ENCODE measurements around the gene MRTO4.
A peak's percentile ranks its signal among the peaks of the same experiment; 100 is the strongest.
"Not testable (repeated sequence)": the region's sequence is repeated elsewhere in the genome, so short reads cannot be mapped to it uniquely, and the experiment has no call there.

MRTO4 gene

DNA sequence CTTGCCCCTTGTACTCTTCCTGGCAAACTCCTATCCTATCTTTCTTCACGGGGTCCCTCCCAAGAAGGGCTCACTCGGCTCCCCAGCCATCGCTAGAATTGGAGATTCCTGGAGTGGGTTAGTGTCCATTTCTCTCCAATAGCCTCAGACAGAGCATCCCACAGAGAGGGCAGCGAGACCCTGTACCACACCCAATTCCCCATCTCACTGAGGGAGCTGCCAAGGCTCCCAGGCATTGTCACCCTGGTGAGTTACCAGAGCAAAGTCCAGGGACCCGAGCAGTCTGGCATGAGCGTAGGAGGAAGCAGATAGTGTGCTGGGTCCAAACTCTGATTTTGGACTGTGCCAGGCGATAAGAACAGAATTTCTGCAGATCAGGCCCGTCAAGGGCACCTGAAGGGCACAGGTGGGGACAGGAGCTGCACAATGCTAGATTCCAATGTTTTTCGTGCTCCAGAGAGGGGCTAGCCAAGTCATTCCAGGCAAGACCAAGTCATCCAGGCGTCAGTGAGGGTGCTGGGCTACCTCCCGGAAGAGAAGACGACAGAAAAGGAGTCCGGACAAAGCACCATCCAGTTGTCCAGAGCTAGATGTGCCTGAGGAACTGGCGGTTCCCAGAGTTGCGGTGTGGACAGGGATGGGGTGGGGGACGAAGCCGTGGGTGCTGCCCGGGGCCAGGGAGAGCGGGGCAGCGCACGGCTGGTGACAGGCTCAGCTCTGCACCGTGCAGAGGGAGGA is 21.7 kb downstream of the MRTO4 start:
- DNase-seq: no peak

GRCh38 chr1:19273844-19274531 is 22.4 kb downstream of the MRTO4 start:
- not testable (repeated sequence) for DNase-seq

DNA sequence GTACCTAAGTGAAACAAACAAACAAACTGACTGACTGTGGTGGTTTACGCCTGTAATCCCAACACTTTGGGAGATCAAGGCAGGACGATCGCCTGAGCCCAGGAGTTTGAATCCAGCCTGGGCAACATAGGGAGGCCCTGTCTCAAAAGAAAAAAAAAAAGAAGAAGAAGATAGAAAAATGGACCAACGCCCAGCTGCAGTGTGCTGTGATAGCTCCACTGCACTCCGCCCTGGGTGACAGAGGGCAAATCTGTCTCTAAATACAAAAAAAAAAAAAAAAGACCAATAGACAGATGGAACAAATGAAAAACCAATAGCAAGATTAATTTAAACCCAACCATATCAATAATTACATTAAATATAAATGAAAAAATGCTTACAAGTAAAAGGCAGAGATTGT is 23.0 kb downstream of the MRTO4 start:
- no peak for DNase-seq

DNA sequence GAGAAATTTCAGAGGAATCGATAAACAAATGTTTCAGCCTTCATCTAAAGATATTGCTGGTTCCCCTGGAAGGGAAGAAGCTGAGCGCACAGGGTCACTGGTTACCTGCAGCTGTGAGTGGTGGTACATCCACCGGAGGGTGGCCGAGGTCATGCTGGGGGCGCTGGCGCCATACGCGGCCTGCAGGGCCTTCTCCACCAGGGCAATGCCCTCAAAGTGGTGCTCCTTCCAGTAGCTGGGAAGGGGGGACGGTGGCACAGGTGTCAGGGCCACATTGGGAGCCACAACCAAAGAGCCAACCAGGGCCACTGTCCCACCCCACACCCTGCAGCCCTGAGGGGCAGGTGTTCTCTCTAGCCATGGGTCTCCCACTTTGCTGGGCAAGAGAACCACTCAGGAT is 32.3 kb downstream of the MRTO4 start:
- DNase-seq: no peak

- no peak for DNase-seq
Observed at GRCh38 chr1:19284881-19285280, 33.3 kb downstream of the MRTO4 start.

DNA sequence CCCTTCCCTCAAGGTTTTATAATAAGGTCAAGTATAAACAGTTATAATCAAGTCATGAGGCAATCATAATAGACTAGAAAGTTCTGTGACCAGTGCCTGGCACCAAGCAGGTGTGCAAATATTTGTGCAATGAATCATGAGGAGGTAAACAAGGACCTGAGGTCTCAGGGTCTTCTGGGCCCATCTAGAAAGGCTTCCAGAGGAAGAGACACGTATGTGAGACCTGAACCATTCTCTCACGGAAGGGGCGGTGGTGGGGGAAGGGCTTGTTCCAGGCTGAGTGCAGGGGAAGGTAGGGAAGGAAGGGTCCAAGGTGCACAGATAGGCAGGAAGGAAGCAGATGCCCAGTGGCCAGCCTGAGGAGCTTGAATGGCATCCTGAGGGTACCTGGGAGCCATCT is 33.8 kb downstream of the MRTO4 start:
- DNase-seq: not testable (repeated sequence)

DNA sequence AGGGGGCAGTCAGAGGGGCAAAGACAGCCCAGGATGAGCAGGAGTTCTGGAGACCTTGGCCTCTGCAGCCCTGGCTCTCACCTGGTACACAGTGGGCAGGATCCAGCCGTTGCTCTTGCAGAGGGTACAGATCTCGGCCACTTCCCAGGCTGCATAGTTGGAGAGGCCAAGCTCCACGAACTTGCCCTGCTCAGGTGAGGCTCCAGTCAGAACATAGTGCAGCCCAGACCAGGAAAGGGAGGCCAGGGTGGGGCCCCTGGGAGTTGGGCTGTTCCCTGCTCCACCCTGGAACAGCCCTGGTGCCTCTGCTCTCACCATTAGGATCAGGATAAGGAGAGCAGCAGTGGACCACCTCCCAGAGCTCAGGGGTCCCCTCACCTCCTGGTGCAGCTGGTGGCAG is 34.2 kb downstream of the MRTO4 start:
- DNase-seq: not testable (repeated sequence)

GRCh38 chr1:19287436-19288185 is 36.0 kb downstream of the MRTO4 start:
- no peak for DNase-seq

DNA sequence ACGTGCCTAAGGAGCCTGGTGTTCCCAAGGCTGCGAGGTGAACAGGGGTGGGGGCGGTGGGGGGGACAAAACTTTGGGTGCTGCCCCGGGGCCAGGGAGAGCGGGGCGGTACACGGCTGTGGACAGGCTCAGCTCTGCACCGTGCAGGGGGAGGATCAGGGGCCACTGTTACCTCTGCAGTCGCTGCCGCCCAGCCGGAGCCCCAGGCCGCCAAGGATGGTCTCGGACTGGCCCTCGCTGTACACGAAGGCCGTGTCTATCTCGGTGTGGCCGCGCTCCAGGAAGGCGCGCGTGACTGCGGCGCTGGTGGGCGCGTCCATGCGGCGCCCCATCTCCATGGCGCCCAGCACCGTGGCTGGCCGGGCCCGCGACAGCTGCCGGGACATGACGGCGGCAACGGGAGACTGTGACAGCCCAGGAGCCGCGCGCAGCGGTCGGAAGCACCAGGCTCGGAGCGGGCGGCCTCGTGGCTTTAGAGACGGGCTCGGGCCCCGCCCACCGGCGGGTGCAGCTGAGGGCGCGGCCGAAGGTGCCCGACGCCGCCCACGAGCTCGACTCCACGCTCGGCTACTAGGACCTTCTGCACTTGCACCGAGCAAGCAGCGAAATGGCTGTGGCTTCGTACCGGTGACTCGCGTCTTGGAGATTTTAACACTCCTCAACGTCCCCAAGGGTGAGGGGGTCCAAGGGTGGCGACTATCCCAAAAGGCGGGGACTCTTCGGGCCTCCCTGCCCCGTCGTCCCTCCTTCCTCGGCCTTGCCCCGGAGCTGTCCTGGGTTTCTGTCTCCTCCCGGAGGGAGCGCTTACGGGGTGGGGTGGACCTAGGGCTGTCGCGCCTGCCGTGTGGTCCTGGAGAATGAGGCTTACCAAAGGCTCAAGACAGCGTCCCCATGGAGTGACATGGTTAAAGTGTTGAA is 37.0 kb downstream of the MRTO4 start, which contains the start of gene AKR7A3:
Gene AKR7A3 (minus strand): TSS at position 447 of the 918 bp plus-strand sequence. CDS start 61 bp downstream, at position 386.
- peak; percentile 45 to 57 for DNase-seq

GRCh38 chr1:19289244-19289643 is 37.6 kb downstream of the MRTO4 start:
- no peak for DNase-seq

DNA sequence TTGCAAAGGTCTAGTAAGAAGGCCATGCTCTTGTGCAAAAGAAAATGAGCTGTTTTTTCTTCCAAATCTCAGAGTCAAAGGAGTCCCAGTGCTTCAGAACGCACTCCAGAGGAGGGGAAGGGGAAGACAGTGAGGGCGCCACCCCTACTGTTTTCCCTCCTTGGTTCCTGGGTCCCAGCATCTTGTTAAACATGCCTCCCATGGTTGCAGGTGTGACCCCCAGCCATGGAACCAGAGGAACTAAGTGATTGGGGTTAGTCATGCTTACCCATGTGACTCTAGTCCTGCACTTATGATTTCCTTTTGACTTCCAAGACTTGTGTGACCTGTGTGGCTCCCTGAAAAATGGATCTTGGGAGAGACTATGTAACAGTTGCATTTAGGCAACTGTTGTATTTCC is 43.0 kb downstream of the MRTO4 start:
- DNase-seq: no peak

DNA sequence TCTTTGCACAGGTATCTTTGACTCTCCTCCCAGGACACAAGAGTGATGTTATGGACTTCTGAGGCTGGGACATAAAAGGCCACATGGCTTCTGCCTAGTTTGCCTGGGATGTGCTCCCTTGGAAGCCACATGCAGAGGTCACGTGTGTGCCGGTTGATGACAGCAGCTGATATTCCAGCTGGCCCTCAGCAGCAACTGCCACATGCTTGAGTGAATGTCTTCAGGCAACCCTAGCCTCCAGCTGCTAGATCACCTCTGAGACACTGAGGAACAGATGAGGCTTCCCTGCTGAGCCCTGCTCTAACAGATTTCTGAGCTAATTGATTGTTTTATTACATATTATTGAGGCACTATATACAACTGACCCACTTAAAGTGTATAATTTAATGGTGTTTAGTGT is 48.6 kb downstream of the MRTO4 start:
- DNase-seq: no peak

DNA sequence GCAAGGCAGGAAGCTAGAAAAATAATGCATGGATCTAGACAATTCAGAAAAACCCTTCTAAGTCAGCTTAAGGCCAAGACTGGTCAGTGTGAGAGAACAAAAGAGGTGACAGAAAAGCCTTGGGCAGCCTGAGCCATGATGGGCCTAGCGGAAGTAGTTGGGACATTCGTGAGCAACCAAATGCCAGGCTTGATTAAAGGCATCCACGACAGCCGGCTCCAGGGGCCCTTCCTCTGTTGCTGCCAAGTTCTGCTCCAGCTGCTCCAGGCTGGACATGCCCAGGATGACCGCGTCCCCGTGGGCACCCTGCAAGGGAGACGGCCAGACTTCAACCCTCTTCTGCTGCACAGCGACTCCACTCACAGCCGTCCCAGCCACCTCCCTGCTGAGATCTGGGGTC is 52.5 kb downstream of the MRTO4 start:
- not testable (repeated sequence) for DNase-seq

DNA sequence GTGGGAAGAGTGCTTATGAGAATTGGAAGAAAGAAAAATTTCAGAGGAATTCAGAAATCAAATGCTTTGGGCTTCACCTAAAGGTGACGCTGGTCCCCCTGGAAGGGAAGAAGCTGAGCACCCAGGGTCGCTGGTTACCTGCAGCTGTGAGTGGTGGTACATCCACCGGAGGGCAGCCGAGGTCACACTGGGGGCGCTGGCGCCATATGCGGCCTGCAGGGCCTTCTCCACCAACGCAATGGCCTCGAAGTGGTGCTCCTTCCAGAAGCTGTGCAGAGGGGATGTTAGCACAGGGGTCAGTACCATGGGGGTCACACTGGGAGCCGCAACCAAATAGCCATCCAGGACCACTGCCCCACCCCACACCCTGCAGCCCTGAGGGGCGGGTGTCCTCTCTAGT is 54.3 kb downstream of the MRTO4 start:
- no peak for DNase-seq

DNA sequence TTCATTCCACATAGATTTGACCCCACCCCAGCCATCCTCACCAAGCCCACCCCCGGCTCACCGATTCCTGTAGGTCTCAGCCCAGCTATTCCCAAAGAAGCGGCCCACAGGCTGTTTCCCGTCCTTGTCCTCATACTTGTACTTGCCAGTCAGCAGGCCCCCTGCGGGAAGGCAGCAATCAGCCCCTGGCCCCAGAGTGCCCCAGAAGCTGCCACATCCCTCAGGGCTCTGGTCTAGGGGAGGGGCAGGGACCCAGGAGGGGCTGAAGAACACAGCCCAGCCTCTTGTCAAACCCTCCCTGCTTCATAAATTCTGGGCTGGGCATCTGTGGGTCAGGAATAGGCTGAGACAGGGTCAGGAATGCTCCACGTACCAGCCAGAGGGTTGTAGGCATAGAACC is 55.3 kb downstream of the MRTO4 start:
- DNase-seq: no peak

GRCh38 chr1:19307794-19308508 is 56.3 kb downstream of the MRTO4 start:
- no peak for DNase-seq

DNA sequence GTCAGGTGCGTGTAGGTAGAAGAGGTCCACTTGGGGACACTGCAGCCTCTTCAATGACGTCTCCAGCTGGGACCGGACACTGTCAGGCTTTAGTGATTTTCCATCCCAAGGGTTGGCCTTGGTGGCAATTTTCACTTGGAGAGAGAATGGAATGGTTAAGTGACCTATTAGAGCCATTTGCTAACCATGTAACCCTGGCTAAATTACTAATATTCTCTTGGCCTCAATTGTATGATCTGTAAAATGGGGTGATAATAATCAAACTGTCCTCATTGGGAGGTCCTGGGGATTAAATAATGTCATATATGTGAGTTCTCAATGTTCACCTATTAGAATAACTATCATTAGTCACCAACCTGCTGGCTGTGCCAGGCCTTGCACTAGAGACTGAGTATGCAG is 56.9 kb downstream of the MRTO4 start:
- no peak for DNase-seq

DNA sequence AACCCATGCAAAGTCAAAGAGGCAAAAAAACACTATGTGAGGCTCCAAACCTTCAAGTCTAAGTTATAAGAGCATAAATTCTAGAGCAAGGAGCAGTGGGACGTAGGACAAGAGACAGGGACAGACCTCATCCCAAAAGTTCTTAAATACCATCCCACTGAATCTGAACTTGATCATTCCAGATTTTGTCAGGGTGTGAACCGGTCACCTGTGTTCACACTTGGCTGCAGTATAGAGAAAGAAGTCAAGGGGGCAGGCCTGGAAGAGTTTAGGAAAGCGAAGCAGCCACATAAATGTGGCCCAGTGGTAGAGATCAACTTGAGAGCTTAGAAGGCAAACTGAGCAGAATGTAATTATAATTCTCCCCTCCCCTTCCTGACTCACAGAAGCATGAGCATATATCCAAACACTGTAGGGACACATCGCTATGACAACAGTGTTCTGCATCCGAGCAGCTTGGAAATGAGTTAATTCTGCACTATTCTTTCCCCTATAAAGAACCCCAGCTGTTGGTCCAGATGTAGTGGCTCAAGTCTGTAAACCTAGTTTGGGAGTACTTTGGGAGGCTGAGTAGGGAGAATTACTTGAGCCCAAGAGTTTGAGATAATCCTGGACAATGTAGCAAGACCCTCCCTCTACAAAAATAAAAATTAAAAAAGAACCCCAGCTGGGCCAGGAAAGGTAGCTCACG is 57.7 kb downstream of the MRTO4 start:
- no peak for DNase-seq

All from stimulated activated CD4-positive, alpha-beta T cell treated with anti-CD3 and anti-CD28 coated beads, Interleukin-4, amount 100 ng/mL, for 4 hours (primary cell).